Esophagus (tissue), 2 donors: ENCODE data around the gene PIK3R1. TPM values are rescaled to one million over a fixed set of nuclear protein-coding genes. Genes with fewer than 3 reads are reported as not detected.

ENCODE experiments used
- H3K27ac ChIP-seq, 2 donors: one replicate each; pipeline ENCODE4 v1.5.1; 2013; ENCODE audit warnings: low read depth in 2 of 2, mild to moderate bottlenecking in 2 of 2, inconsistent platforms in 1 of 2, low read length in 1 of 2, moderate library complexity in 1 of 2
- H3K27me3 ChIP-seq, 2 donors: one replicate each; pipeline ENCODE4 v1.6.1; 2013; ENCODE audit warnings: low read length in 2 of 2, control low read depth in 1 of 2, mild to moderate bottlenecking in 1 of 2; ENCODE audit not compliant: insufficient read depth in 2 of 2, control insufficient read depth in 1 of 2
- H3K36me3 ChIP-seq, 2 donors: one replicate each; pipeline ENCODE4 v1.6.1; 2013; ENCODE audit warnings: low read length in 1 of 2; ENCODE audit not compliant: control insufficient read depth in 2 of 2, insufficient read depth in 2 of 2
- H3K4me1 ChIP-seq, 2 donors: one replicate each; pipeline ENCODE4 v1.6.1; 2013; ENCODE audit warnings: low read length in 1 of 2; ENCODE audit not compliant: control insufficient read depth in 2 of 2, insufficient read depth in 2 of 2
- H3K4me3 ChIP-seq, 2 donors: one replicate each; pipeline ENCODE4 v1.5.1; 2013; ENCODE audit warnings: low read length in 2 of 2, mild to moderate bottlenecking in 2 of 2, low read depth in 1 of 2, moderate library complexity in 1 of 2
- H3K9me3 ChIP-seq, 2 donors: one replicate each; pipeline ENCODE4 v1.6.1; 2013; ENCODE audit warnings: mild to moderate bottlenecking in 2 of 2, low read depth in 1 of 2, low read length in 1 of 2, moderate library complexity in 1 of 2; ENCODE audit not compliant: control insufficient read depth in 2 of 2, insufficient read depth in 1 of 2
- WGBS, 2 donors: extraction: QIAGEN DNeasy Blood & Tissue Kit; methylation state at CpG; one replicate each; pipeline ENCODE4 v1.1.7; 2013; 5-methylcytosine and 5-hydroxymethylcytosine counted together
- polyA plus RNA-seq, 2 donors: library from polyadenylated mRNA; stranded (reverse); fragments of 200-250 nt; gene quantifications; one replicate each; pipeline ENCODE4 v1.2.3, GENCODE V29; 2013
- donor health status: healthy with polysubstance abuse.
- donor health status: Bipolar disorder and iron deficiency.

The PIK3R1 gene
- polyA plus RNA-seq, result 1 to 10 TPM; 5.0 to 8.2 TPM

DNA sequence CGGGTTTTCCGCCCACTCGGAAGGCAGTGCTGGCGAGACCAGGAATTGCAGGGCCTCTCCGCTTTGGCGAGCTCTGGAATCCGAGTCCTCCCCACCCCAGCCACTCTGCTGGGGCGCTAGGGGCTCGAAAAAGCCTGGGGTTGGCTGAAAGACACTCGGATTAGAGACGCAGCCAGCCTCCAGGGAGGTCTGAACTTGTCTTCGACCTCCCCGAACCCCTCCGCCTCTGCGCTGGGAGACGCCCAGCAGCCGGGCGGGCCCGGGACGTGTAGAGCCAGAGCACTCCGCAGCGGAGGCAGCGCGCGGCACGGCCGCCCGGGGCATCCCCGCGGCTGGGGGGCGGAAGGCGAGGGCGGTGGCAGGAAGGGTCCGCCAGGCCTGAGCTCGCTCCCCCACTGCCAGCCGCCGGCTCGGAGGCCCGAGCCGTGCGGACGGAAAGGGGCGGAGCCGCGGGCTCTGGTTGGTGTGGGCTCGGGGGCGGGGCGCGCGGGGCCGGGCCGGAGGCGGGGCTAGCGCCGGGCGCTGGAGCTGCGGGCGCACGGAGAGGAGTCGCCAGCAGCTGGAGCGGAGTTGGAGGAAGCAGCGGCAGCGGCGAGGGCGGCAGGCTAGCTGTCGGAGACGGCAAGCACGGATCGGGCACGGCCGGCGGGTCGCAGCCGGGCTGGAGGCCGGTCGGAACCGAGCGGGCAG, at the start of gene PIK3R1:
PIK3R1 (plus strand) TSS at position 549 of the 690 bp plus-strand sequence. CDS start 10,920 bp downstream, outside the sequence.
- 0 to 1% methylated on average over 59 to 78 of the region's 78 CpGs for WGBS, 2 donors
- H3K36me3 ChIP-seq, result peaks cover 0 to 2% of the 10 kb centered on the region in 2 donors
- no peaks in the 10 kb centered on the region for H3K27me3 ChIP-seq
- peak within 1 kb of the TSS; percentile 97 to 99 for H3K27ac ChIP-seq
- H3K4me1 ChIP-seq, result no peaks in the 10 kb centered on the region
- peaks cover 0 to 2% of the 10 kb centered on the region in 2 donors for H3K9me3 ChIP-seq
- H3K4me3 ChIP-seq, result peak within 1 kb of the TSS; percentile 84 to 98

DNA sequence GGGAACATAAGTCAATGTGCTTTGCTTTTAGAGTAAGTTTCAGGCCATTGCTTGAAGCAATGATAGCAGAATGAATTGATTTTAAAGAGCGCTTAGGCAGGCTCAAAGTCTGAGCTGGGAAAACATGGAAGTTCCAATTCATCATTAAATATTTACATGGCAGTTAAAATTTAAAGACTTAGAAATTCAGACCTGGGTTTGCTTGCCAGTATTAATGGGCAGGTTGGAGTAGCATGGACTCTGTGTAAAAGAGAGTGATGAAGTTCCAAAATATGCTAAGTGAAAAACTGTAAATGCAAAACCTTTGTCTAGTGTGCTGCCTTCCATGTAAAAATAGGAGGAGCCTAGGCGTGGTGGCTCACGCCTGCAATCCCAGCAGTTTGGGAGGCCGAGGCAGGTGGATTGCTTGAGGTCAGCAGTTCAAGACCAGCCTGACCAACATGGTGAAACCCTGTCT, 48.3 kb upstream of the PIK3R1 start:
- WGBS, 2 donors, result 96 to 97% methylated on average over 4 of the region's 4 CpGs
- no peaks in the 10 kb centered on the region for H3K27me3 ChIP-seq
- peaks cover under 1% of the 10 kb centered on the region in 2 donors for H3K4me1 ChIP-seq
- no peak overlapping the region for H3K4me3 ChIP-seq
- H3K9me3 ChIP-seq, result no peaks in the 10 kb centered on the region
- no peaks in the 10 kb centered on the region for H3K36me3 ChIP-seq
- no peak overlapping the region for H3K27ac ChIP-seq

DNA sequence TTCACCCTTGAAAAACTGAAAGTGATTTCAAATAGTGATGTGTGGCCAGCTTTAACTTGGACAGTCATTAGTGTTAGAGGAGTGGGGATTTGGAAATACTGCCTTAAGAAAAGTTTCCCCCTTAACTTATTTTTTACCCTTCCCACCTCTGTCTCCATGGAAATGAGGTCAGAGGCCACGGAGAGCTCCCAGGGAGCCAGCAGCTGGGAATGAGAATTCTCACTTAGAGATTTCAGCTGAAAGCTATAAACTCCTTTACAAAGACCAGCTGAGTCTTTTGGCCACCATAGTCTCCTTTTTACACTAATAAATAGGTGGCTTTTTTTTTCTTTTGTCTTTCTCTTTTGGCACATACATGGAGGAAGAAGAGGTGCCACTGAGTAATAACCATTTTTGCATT, 45.7 kb upstream of the PIK3R1 start:
- no peaks in the 10 kb centered on the region for H3K27me3 ChIP-seq
- H3K4me1 ChIP-seq, result peaks cover 2 to 3% of the 10 kb centered on the region in 2 donors
- H3K4me3 ChIP-seq, result no peak overlapping the region
- H3K9me3 ChIP-seq, result no peaks in the 10 kb centered on the region
- peak overlapping the region in 1 of 2 donors; percentile 21 for H3K27ac ChIP-seq
- WGBS, 2 donors, result 67 to 69% methylated on average over 1 of the region's 1 CpG
- H3K36me3 ChIP-seq, result no peaks in the 10 kb centered on the region

GRCh38 chr5:68170826-68171558, 44.6 kb upstream of the PIK3R1 start:
- 55 to 61% methylated on average over 10 of the region's 10 CpGs for WGBS, 2 donors
- no peaks in the 10 kb centered on the region for H3K27me3 ChIP-seq
- H3K27ac ChIP-seq, result peak overlapping the region; percentile 49 to 54
- peaks cover 2 to 3% of the 10 kb centered on the region in 2 donors for H3K4me1 ChIP-seq
- H3K9me3 ChIP-seq, result no peaks in the 10 kb centered on the region
- no peaks in the 10 kb centered on the region for H3K36me3 ChIP-seq
- H3K4me3 ChIP-seq, result no peak overlapping the region

DNA sequence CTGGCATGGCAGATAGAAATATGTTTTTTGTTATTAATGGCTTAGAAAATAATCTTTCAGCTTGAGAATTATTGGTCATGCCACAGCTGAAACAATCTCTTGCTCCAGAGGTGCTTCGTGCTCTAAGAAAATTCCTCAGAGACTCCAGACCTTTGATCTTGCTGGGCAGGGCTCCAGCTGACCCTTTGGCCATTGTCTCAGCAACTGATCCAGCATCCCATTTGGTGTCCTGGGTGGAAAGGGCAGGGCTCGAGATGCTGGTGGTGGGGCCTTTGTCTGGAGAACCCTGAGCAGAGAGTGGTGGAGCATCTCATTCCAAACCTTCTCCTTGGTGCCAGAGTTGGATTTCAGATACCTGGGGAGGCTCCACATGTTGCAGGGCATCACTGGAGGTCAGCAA, 43.2 kb upstream of the PIK3R1 start:
- Histone ChIP-seq H3K4me1 (peaks cover 2 to 3% of the 10 kb centered on the region in 2 donors), H3K27ac (peak overlapping the region; percentile 27 to 55), H3K27me3 (no peaks in the 10 kb centered on the region), H3K9me3 (no peaks in the 10 kb centered on the region), H3K4me3 (no peak overlapping the region), H3K36me3 (no peaks in the 10 kb centered on the region)
- WGBS, 2 donors, result 49 to 55% methylated on average over 2 of the region's 2 CpGs

GRCh38 chr5:68173007-68173406, 42.5 kb upstream of the PIK3R1 start:
- Histone ChIP-seq H3K9me3 (no peaks in the 10 kb centered on the region), H3K36me3 (no peaks in the 10 kb centered on the region), H3K4me3 (no peak overlapping the region), H3K4me1 (peaks cover 2 to 3% of the 10 kb centered on the region in 2 donors), H3K27me3 (no peaks in the 10 kb centered on the region), H3K27ac (no peak overlapping the region)
- 89 to 92% methylated on average over 3 of the region's 3 CpGs for WGBS, 2 donors

DNA sequence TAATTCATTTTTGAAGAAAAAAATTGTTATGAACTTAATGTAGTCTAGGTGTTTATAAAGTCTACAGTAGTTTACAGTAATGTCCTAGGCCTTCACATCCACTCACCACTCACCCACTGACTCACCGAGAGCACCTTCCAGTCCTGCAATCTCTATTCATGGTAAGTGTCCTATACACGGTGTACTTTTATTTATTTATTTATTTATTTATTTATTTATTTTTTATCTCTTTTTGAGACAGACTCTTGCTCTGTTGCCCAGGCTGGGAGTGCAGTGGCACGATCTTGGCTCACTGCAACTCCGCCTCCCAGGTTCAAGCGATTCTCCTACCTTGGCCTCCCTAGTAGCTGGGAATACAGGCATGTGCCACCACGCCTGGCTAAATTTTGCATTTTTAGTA, 39.3 kb upstream of the PIK3R1 start:
- Histone ChIP-seq H3K9me3 (no peaks in the 10 kb centered on the region), H3K27ac (no peak overlapping the region), H3K4me1 (peaks cover 2 to 3% of the 10 kb centered on the region in 2 donors), H3K4me3 (no peak overlapping the region), H3K36me3 (no peaks in the 10 kb centered on the region), H3K27me3 (no peaks in the 10 kb centered on the region)
- WGBS, 2 donors, result 95 to 98% methylated on average over 6 of the region's 6 CpGs

DNA sequence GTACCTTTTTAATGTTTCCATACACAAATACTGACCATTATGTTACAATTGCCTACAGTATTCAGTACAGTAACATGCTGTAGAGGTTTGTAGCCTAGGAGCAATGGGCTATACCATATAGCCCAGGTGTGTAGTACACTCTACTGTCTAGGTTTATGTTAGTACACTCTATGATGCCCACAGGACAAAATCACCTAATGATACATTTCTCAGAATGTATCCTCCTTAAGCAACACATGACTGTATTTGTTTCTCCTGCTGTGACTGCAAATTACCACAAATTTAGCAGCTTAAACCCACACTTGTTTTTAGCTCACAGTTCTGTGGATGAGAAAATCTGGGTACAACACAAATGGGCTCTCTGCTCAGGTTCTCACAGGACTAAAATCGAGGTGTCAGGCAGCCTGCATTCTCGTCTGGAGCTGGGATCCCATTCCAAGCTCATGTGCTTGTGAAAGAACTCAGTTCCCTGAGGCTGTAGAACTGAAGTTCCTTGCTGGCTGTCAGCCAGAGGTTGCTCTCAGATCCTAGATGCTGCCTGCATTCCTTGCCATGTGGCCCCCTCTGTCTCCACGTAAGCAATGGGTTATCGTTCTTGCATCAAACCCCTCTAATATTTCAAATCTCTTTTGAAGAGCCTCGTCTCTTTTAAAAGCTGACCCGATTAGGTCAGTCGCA, 38.6 kb upstream of the PIK3R1 start:
- Histone ChIP-seq H3K27ac (no peak overlapping the region), H3K9me3 (no peaks in the 10 kb centered on the region), H3K36me3 (no peaks in the 10 kb centered on the region), H3K27me3 (no peaks in the 10 kb centered on the region), H3K4me1 (peaks cover 2 to 3% of the 10 kb centered on the region in 2 donors), H3K4me3 (no peak overlapping the region)
- WGBS, 2 donors, result 84 to 91% methylated on average over 7 of the region's 7 CpGs

DNA sequence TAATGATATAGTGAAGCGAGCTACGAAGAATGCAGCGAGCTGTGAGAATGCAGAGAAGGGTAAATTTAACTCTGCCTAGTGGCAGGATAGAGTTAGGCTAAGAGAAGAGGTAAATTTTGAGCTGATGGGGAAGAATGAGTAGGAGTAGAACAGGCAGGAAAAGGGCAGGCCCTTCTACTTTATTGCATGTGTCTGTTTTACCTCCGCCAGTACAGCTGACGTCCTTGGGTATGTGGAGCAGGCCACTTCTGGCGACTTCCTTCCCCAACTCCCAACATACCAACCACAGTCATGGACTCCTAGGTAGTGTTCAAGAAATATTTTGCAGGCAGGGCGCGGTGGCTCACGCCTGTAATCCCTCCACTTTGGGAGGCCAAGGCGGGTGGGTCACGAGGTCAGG, 37.9 kb upstream of the PIK3R1 start:
- no peaks in the 10 kb centered on the region for H3K4me1 ChIP-seq
- H3K27ac ChIP-seq, result no peak overlapping the region
- WGBS, 2 donors, result 97 to 98% methylated on average over 11 of the region's 11 CpGs
- H3K4me3 ChIP-seq, result no peak overlapping the region
- no peaks in the 10 kb centered on the region for H3K36me3 ChIP-seq
- no peaks in the 10 kb centered on the region for H3K9me3 ChIP-seq
- H3K27me3 ChIP-seq, result no peaks in the 10 kb centered on the region
